Measurements from ENCODE around the gene INIP. TPM values are rescaled to one million over a fixed set of nuclear protein-coding genes. Genes with fewer than 3 reads are reported as not detected.
"Not testable (repeated sequence)": the region's sequence is repeated elsewhere in the genome, so short reads cannot be mapped to it uniquely, and the experiment has no call there.

The INIP gene
- total RNA-seq, 1 donor from 2014 or later: 23.3 TPM

GRCh38 chr9:112734892-112735291 lies 17.0 kb upstream of the INIP start:
- Mint-ChIP-seq H3K36me3 (no peaks in the 10 kb centered on the region), H3K9me3 (no peaks in the 10 kb centered on the region), H3K4me3 (no peak overlapping the region), H3K27me3 (ENCODE audit: low read depth) (no peaks in the 10 kb centered on the region), H3K27ac (no peak overlapping the region), H3K4me1 (no peaks in the 10 kb centered on the region)
- no peak for TF ChIP-seq CTCF (IDR thresholded peaks at IDR 0.05; ENCODE audit: unreplicated experiment)
- DNase-seq (ENCODE audit: low spot score in 2 of 2, unreplicated experiment in 2 of 2): no peak

- H3K27me3 Mint-ChIP-seq (ENCODE audit: low read depth): no peaks in the 10 kb centered on the region
Observed at GRCh38 chr9:112731971-112732370, 14.1 kb upstream of the INIP start.

GRCh38 chr9:112728401-112728800 lies 10.5 kb upstream of the INIP start:
- DNase-seq (ENCODE audit: low spot score in 2 of 2, unreplicated experiment in 2 of 2): no peak
- no peak overlapping the region for H3K27ac Mint-ChIP-seq
- no peaks in the 10 kb centered on the region for H3K36me3 Mint-ChIP-seq
- no peaks in the 10 kb centered on the region for H3K4me1 Mint-ChIP-seq
- H3K4me3 Mint-ChIP-seq: no peak overlapping the region
- H3K27me3 Mint-ChIP-seq (ENCODE audit: low read depth): no peaks in the 10 kb centered on the region
- no peak for TF ChIP-seq CTCF (IDR thresholded peaks at IDR 0.05; ENCODE audit: unreplicated experiment)
- no peaks in the 10 kb centered on the region for H3K9me3 Mint-ChIP-seq

More at GRCh38 chr9:112731971-112732370, 14.1 kb upstream of the INIP start:
- DNase-seq (ENCODE audit: low spot score in 2 of 2, unreplicated experiment in 2 of 2): no peak
- H3K27ac Mint-ChIP-seq: no peak overlapping the region
- no peak overlapping the region for H3K4me3 Mint-ChIP-seq
- no peaks in the 10 kb centered on the region for H3K9me3 Mint-ChIP-seq
- no peaks in the 10 kb centered on the region for H3K4me1 Mint-ChIP-seq
- H3K36me3 Mint-ChIP-seq: no peaks in the 10 kb centered on the region
- TF ChIP-seq CTCF (IDR thresholded peaks at IDR 0.05; ENCODE audit: unreplicated experiment): no peak

GRCh38 chr9:112726428-112726827 lies 8.5 kb upstream of the INIP start:
- TF ChIP-seq CTCF (IDR thresholded peaks at IDR 0.05; ENCODE audit: unreplicated experiment): no peak
- no peaks in the 10 kb centered on the region for H3K9me3 Mint-ChIP-seq
- no peaks in the 10 kb centered on the region for H3K4me1 Mint-ChIP-seq
- no peaks in the 10 kb centered on the region for H3K27me3 Mint-ChIP-seq (ENCODE audit: low read depth)
- H3K36me3 Mint-ChIP-seq: no peaks in the 10 kb centered on the region
- DNase-seq (ENCODE audit: low spot score in 2 of 2, unreplicated experiment in 2 of 2): no peak
- no peak overlapping the region for H3K4me3 Mint-ChIP-seq
- H3K27ac Mint-ChIP-seq: no peak overlapping the region

- H3K4me1 Mint-ChIP-seq: no peaks in the 10 kb centered on the region
- H3K27ac Mint-ChIP-seq: no peak overlapping the region
- H3K27me3 Mint-ChIP-seq (ENCODE audit: low read depth): no peaks in the 10 kb centered on the region
- H3K36me3 Mint-ChIP-seq: no peaks in the 10 kb centered on the region
- no peak overlapping the region for H3K4me3 Mint-ChIP-seq
- H3K9me3 Mint-ChIP-seq: no peaks in the 10 kb centered on the region
- TF ChIP-seq CTCF (IDR thresholded peaks at IDR 0.05; ENCODE audit: unreplicated experiment): no peak
- DNase-seq (ENCODE audit: low spot score in 2 of 2, unreplicated experiment in 2 of 2): no peak
Observed at GRCh38 chr9:112725961-112726360, 8.0 kb upstream of the INIP start.

GRCh38 chr9:112722749-112723148 lies 4.8 kb upstream of the INIP start:
- not testable (repeated sequence) for H3K36me3 Mint-ChIP-seq; H3K4me1 Mint-ChIP-seq; H3K27me3 Mint-ChIP-seq (ENCODE audit: low read depth); H3K9me3 Mint-ChIP-seq; DNase-seq (ENCODE audit: low spot score in 2 of 2, unreplicated experiment in 2 of 2); H3K4me3 Mint-ChIP-seq; H3K27ac Mint-ChIP-seq

Measured in mesothelial cell of epicardium (in vitro differentiated cells).